Ectodermal cell (in vitro differentiated cells): ENCODE data around the gene PNPLA8. TPM values are rescaled to one million over a fixed set of nuclear protein-coding genes. Genes with fewer than 3 reads are reported as not detected.
A peak's percentile ranks its signal among the peaks of the same experiment; 100 is the strongest.

Experiments used
- H3K27ac ChIP-seq: 2 replicates; pipeline ENCODE4 v1.7.0; 2013; ENCODE audit warnings: mild to moderate bottlenecking, low read depth, low read length; ENCODE audit not compliant: insufficient read depth, poor library complexity, severe bottlenecking
- H3K27me3 ChIP-seq: 2 replicates; pipeline ENCODE4 v1.7.0; 2013; ENCODE audit warnings: mild to moderate bottlenecking, low read length; ENCODE audit not compliant: insufficient read depth, control insufficient read depth, poor library complexity, severe bottlenecking
- H3K36me3 ChIP-seq: one replicate; pipeline ENCODE4 v1.7.0; 2013; ENCODE audit warnings: low read length; ENCODE audit not compliant: control insufficient read depth, insufficient read depth
- H3K4me1 ChIP-seq: one replicate; pipeline ENCODE4 v1.7.0; 2013; ENCODE audit warnings: low read length; ENCODE audit not compliant: control insufficient read depth, insufficient read depth
- H3K4me3 ChIP-seq: 2 replicates; pipeline ENCODE4 v1.7.0; 2013; ENCODE audit warnings: low read depth, low read length, control low read depth; ENCODE audit not compliant: insufficient read depth
- H3K9me3 ChIP-seq: 2 replicates; pipeline ENCODE4 v1.7.0; 2013; ENCODE audit warnings: mild to moderate bottlenecking, low read length, moderate library complexity; ENCODE audit not compliant: control insufficient read depth
- WGBS, 2 experiments: methylation state at CpG; one replicate each; pipeline ENCODE4 v1.1.7; 2013; ENCODE audit warnings: missing lambda C conversion rate in 2 of 2; 5-methylcytosine and 5-hydroxymethylcytosine counted together
- polyA plus RNA-seq, 4 experiments: library from polyadenylated mRNA; stranded (reverse); fragments of 50-300 nt; gene quantifications; one replicate each; pipeline ENCODE4 v1.2.3, GENCODE V29; 2013

PNPLA8 gene, protein sequence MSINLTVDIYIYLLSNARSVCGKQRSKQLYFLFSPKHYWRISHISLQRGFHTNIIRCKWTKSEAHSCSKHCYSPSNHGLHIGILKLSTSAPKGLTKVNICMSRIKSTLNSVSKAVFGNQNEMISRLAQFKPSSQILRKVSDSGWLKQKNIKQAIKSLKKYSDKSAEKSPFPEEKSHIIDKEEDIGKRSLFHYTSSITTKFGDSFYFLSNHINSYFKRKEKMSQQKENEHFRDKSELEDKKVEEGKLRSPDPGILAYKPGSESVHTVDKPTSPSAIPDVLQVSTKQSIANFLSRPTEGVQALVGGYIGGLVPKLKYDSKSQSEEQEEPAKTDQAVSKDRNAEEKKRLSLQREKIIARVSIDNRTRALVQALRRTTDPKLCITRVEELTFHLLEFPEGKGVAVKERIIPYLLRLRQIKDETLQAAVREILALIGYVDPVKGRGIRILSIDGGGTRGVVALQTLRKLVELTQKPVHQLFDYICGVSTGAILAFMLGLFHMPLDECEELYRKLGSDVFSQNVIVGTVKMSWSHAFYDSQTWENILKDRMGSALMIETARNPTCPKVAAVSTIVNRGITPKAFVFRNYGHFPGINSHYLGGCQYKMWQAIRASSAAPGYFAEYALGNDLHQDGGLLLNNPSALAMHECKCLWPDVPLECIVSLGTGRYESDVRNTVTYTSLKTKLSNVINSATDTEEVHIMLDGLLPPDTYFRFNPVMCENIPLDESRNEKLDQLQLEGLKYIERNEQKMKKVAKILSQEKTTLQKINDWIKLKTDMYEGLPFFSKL
- 20.8 TPM for polyA plus RNA-seq (2013, experiment 1 of 4)
- polyA plus RNA-seq (2013, experiment 2 of 4), result 21.4 TPM
- 18.3 TPM for polyA plus RNA-seq (2013, experiment 3 of 4)
- 19.0 TPM for polyA plus RNA-seq (2013, experiment 4 of 4)

DNA sequence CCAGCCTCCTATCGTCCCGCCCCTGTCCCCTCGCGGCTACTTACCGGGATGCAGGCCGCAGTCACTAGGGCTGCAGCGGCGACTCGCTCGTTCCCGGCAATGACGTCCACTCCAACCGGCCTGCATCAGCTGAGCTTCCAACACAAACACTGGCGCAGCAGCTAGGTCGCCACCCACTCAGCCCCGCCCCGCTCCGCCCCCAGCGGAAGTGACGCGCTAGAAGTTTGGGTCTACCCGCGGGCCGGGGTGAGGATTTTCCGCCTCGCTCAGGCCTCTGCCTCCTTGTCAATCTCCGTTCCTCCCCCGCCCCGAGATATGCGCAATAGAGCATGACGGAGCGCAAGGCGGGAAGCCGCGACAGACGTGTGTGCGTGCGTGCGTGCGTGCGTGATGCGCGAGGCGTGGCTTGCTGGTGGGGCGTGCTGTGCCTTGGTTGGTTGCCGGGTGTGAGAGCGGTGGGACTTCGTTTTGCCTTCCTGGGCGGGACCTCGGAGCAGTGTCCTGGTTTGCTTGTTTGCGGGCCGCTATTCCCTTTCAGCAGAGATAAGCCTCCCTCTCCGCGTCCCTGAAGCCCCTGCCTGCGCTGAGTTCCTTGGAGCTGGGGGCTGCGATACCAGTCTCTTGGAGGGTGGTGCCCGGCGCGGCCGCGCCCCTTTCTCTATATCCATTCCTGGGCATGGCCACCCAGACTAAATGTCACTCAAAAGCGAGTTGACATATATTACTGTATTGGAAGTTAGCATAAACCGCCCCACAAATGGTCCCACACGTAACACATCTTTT is at the start of gene PNPLA8:
Gene PNPLA8, minus strand, starts transcription at position 151 of the 783 bp plus-strand sequence. CDS start 10,644 bp downstream, outside the sequence.
- Histone ChIP-seq H3K27me3 (no peaks in the 10 kb centered on the region), H3K9me3 (no peaks in the 10 kb centered on the region), H3K27ac (peak within 1 kb of the TSS; percentile 96), H3K4me1 (peaks cover 17% of the 10 kb centered on the region), H3K4me3 (peak within 1 kb of the TSS; percentile 77), H3K36me3 (no peaks in the 10 kb centered on the region)
- WGBS, 2 experiments, result 0% methylated on average over 63 to 64 of the region's 64 CpGs

DNA sequence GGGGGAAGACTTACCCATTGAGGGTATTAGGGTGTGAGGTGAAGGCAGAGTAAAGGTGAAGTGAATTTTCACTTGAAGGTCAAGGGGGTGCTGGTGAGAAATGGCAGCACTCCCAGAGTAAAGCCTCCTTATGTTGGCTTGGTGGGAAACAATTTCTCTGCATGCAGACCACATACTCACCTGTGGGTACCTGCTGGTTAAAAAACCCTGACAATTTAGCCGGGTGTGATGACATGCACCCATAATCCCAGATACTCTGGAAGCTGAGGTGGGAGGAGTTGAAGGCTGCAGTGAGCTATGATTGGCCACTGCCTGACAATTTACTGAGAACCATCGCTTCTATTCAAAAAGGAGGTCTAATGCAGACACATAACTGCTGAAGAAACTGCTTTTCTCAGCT is 49.2 kb upstream of the PNPLA8 start:
- H3K36me3 ChIP-seq, result peaks cover 11% of the 10 kb centered on the region
- WGBS, 2 experiments, result 94 to 96% methylated on average over 2 of the region's 2 CpGs
- no peak overlapping the region for H3K27ac ChIP-seq
- no peaks in the 10 kb centered on the region for H3K27me3 ChIP-seq
- H3K4me3 ChIP-seq, result no peak overlapping the region
- H3K4me1 ChIP-seq, result no peaks in the 10 kb centered on the region
- H3K9me3 ChIP-seq, result no peaks in the 10 kb centered on the region

DNA sequence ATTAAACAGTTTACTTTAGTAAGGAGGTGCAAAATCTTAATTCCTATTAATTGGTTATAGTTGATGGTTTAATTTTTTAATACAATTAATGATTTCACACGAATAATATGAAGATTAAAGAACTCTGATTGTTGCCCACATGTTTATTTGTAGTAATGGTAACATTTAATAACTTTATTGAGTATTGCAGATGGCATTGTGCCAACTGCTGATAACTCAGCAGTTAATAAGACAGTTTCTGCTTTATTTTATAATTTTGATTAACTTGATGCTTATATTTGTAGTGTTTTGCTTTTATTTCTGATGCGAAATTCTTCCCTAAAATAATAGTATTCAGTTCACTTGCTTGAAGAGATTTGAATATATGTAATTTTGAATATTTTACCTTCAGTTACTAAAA is 46.5 kb upstream of the PNPLA8 start:
- Histone ChIP-seq H3K27ac (no peak overlapping the region), H3K36me3 (no peaks in the 10 kb centered on the region)

DNA sequence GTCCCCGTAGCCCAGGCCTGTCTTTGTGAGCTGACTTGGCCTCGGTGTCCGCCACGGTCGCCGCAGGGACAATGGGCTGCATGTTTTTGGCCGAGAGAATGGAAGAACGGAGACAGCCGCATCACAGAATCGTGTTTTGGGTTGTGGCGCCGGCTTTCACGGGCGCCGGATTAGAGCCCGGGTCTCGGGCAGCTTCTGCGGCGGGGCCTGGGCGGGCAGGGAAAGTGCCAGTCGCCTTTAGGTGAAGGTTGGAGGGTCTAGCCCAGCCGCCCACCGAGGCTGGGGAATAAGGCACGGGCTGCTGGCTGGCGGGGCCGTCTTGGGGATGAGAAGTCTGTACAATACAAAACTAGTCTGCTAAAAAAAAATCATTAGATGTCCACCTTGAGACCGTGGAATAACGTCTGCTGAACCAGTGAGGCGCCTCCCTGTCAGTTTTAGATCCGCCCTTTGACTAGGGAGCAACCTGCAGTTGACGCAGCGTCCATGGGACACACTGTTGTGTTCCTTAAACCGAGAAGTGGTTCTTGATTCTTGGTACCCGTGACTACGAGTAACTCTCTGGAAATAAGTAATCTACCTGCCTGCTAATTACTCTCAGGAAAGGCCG is 44.3 kb upstream of the PNPLA8 start:
- no peaks in the 10 kb centered on the region for H3K27me3 ChIP-seq
- WGBS, 2 experiments, result 0 to 1% methylated on average over 36 of the region's 36 CpGs
- H3K27ac ChIP-seq, result peak overlapping the region; percentile 91
- peaks cover 4% of the 10 kb centered on the region for H3K4me1 ChIP-seq
- peaks cover 5% of the 10 kb centered on the region for H3K36me3 ChIP-seq
- peak overlapping the region; percentile 88 for H3K4me3 ChIP-seq
- no peaks in the 10 kb centered on the region for H3K9me3 ChIP-seq

More for the DNA sequence above, 46.5 kb upstream of the PNPLA8 start:
- no peaks in the 10 kb centered on the region for H3K27me3 ChIP-seq
- H3K9me3 ChIP-seq, result no peaks in the 10 kb centered on the region
- 100% methylated on average over 1 of the region's 2 CpGs; no CpG with 5 or more reads in 1 of the 2 experiments for WGBS, 2 experiments
- peaks cover 4% of the 10 kb centered on the region for H3K4me1 ChIP-seq
- H3K4me3 ChIP-seq, result no peak overlapping the region

DNA sequence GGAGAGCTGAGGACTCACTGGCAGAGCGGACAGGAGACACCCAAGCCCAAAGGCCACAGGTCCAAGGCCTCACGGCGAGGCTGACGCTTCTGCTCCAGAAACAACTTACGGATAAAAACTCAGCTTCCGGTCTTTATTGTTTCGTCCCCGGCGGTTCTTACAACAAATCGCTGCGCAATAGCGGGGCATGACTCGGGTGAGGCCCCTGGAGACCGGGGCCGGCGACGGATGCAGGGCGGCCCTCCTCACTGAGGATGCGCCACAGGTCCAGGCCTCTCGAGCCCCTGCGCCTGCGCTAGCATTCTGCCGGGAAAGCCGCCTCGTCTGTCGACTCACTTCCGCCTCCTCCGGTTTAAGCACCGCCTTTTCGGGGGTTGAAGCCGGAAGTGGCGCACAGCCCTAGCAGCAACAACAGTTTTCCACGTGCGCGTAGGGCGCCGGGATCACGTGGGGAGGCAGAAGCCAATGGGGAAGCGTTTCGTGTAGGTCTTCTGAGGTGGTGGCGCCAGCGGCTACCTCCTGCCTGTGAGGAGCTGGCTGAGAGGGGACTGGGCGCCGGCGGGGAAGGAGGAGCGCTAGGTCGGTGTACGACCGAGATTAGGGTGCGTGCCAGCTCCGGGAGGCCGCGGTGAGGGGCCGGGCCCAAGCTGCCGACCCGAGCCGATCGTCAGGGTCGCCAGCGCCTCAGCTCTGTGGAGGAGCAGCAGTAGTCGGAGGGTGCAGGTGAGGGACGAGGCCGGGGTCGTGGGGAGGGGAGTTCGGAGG is 43.6 kb upstream of the PNPLA8 start, which contains the start of the genes DNAJB9 and THAP5:
Gene DNAJB9, plus strand, starts transcription at position 494 of the 765 bp plus-strand sequence. CDS start 1,853 bp downstream, outside the sequence.
Gene THAP5, minus strand, starts transcription at position 326 of the 765 bp plus-strand sequence. Its CDS starts 137 bp downstream, at position 189.
- WGBS, 2 experiments, result 1% methylated on average over 65 of the region's 65 CpGs
- H3K27me3 ChIP-seq, result no peaks in the 10 kb centered on the region
- H3K36me3 ChIP-seq, result peaks cover 7% of the 10 kb centered on the region

DNA sequence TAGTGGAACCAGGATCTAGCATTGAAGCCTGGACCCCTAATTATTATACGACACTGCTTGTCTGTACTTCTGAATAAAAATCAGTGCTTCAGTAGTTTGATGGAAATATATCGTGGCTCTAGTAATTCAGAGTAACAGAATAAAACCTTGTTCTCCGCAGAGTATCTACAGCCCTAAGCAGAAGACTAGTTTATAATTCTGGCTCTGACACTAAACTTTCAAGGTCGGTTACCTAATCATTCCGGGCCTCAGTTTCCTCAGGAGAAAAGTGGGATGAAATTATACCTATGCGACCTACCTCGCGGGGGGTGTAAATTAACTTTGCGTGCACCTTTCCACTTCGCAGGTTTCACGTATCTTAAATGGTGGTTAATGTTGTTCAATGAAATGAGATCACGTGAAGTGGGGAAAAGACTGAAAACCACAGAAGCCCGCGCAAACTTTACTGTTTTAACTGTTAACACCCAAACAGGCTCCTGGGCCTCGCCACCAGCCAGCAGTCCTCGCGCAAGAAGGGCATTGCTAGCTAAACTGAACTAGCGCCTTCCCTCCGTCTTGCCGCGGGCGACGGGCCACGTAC is 43.0 kb upstream of the PNPLA8 start:
- H3K9me3 ChIP-seq, result no peaks in the 10 kb centered on the region
- no peaks in the 10 kb centered on the region for H3K27me3 ChIP-seq
- peak overlapping the region; percentile 88 for H3K4me3 ChIP-seq
- peaks cover 4% of the 10 kb centered on the region for H3K4me1 ChIP-seq
- peak overlapping the region; percentile 89 for H3K27ac ChIP-seq
- 11 to 13% methylated on average over 24 of the region's 24 CpGs for WGBS, 2 experiments
- peaks cover 7% of the 10 kb centered on the region for H3K36me3 ChIP-seq

More for the DNA sequence above, 43.6 kb upstream of the PNPLA8 start, which contains the start of the genes DNAJB9 and THAP5:
- Histone ChIP-seq H3K27ac (peak within 1 kb of the TSS; percentile 91), H3K4me1 (peaks cover 4% of the 10 kb centered on the region), H3K4me3 (peak within 1 kb of the TSS; percentile 88), H3K9me3 (no peaks in the 10 kb centered on the region)

DNA sequence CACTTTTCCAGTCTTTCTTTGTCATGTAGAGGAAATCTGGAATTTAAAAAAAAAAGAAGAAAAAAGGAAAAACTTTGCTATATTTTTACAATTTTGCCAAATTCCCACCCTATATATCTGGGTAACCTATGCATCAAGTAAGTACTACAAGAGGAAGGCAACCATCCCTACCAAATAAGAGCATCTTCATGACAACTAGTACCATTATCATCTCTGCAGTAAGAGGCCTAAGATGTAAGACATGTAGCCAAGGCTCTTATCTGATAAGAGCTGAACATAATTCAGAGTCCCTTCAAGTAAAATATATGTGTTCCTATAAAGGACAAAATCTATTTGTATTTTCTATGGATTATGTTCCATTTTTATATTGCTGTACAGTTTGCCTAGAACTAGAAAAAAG is 40.1 kb upstream of the PNPLA8 start:
- Histone ChIP-seq H3K27me3 (no peaks in the 10 kb centered on the region), H3K9me3 (no peaks in the 10 kb centered on the region), H3K36me3 (peaks cover 7% of the 10 kb centered on the region), H3K4me1 (peaks cover 4% of the 10 kb centered on the region), H3K4me3 (no peak overlapping the region), H3K27ac (no peak overlapping the region)

DNA sequence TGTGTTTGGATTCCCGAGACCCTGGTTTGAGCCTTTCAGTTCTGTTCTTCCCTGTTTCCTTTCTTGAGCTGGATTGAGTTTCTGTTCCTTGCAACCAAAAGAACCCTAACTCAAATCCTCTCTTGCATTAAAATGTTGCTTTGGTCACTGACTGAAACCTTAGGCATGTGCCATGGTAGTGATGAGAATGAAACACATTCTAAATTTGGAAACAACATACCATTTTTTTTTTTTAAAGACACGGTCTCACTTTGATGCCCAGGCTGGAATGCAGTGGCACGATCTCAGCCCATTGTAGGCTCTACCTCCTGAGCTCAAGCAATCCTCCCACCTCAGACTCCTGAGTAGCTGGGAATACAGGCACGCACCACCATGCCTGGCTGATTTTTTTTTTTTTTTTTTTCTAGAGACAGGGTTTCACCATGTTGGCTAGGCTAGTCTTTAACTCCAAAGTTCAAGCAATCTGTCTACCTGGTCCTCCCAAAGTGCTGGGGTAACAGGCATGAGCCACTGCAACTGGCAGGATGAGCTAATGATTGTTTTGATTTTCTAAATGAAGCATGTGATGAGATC is 35.2 kb upstream of the PNPLA8 start:
- H3K4me3 ChIP-seq, result no peak overlapping the region
- H3K4me1 ChIP-seq, result no peaks in the 10 kb centered on the region
- H3K9me3 ChIP-seq, result peaks cover 2% of the 10 kb centered on the region
- no peak overlapping the region for H3K27ac ChIP-seq
- H3K36me3 ChIP-seq, result peaks cover 12% of the 10 kb centered on the region
- H3K27me3 ChIP-seq, result no peaks in the 10 kb centered on the region
- WGBS, 2 experiments, result 91 to 92% methylated on average over 4 of the region's 4 CpGs
